Gastroesophageal sphincter (tissue), 4 donors: ENCODE data around the gene SGMS1. TPM values are rescaled to one million over a fixed set of nuclear protein-coding genes. Genes with fewer than 3 reads are reported as not detected.
"Not testable (repeated sequence)": the region's sequence is repeated elsewhere in the genome, so short reads cannot be mapped to it uniquely, and the experiment has no call there.

ENCODE experiments used
- ATAC-seq: fragments of 150-250 bp; one replicate; pipeline ENCODE4 v1.9.1; 2016; ENCODE audit warnings: mild to moderate bottlenecking, moderate library complexity
- H3K27ac ChIP-seq, 4 donors: fragments of 200-600 bp; sonication (generic) in 3 of 4; 1 replicate in 3 of 4; 2 replicates in 1 of 4; pipeline ENCODE4 v1.5.1; 2016 to 2019
- H3K27me3 ChIP-seq: fragments of 200-600 bp; sonication (generic); one replicate; pipeline ENCODE4 v1.5.1; 2019
- H3K36me3 ChIP-seq, 2 donors: fragments of 200-600 bp; sonication (generic); one replicate each; pipeline ENCODE4 v1.5.1; 2019; ENCODE audit warnings: control low read depth in 1 of 2
- H3K4me1 ChIP-seq, 3 donors: fragments of 200-600 bp; sonication (generic); 1 replicate in 2 of 3; 2 replicates in 1 of 3; pipeline ENCODE4 v1.5.1; 2016 to 2019; ENCODE audit warnings: control low read depth in 2 of 3
- H3K4me3 ChIP-seq, 2 donors: fragments of 200-600 bp; sonication (generic); one replicate each; pipeline ENCODE4 v1.5.1; 2019; ENCODE audit warnings: mild to moderate bottlenecking in 1 of 2, moderate library complexity in 1 of 2
- H3K9me3 ChIP-seq, 3 donors: fragments of 200-600 bp; sonication (generic); one replicate each; pipeline ENCODE4 v1.5.1; 2017 to 2019; ENCODE audit warnings: control low read depth in 2 of 3
- CTCF ChIP-seq, 4 experiments: fragments of 200-600 bp in 2 of 4; fragments of 450-650 bp in 2 of 4; sonication (generic) in 1 of 4; IDR thresholded peaks; one replicate each; pipeline ENCODE4 v1.5.1; 2017 to 2019; ENCODE audit warnings: antibody characterized with exemption in 4 of 4, mild to moderate bottlenecking in 2 of 4, moderate library complexity in 2 of 4
- EP300 ChIP-seq: sonication (generic); formaldehyde crosslinking; IDR thresholded peaks from one replicate; pipeline ENCODE4 v1.6.1; 2017; ENCODE audit warnings: antibody characterized with exemption, mild to moderate bottlenecking
- POLR2A ChIP-seq, 2 donors: fragments of 450-650 bp; IDR thresholded peaks; one replicate each; pipeline ENCODE4 v1.6.1; 2017; ENCODE audit warnings: antibody characterized with exemption in 2 of 2, mild to moderate bottlenecking in 2 of 2, moderate library complexity in 1 of 2
- POLR2AphosphoS5 ChIP-seq: sonication (generic); formaldehyde crosslinking; IDR thresholded peaks from one replicate; pipeline ENCODE4 v1.6.1; 2017; ENCODE audit warnings: antibody characterized with exemption
- WGBS, 2 donors: methylation state at CpG; one replicate each; pipeline ENCODE4 v1.1.5; 2018; ENCODE audit warnings: low coverage in 1 of 2; 5-methylcytosine and 5-hydroxymethylcytosine counted together
- total RNA-seq, 4 donors: library from RNA; depleted of rRNA; stranded (reverse); fragments of >200 nt; gene quantifications; one replicate each; pipeline ENCODE4 v1.1.0, GENCODE V29; 2016

SGMS1 gene
- total RNA-seq, 4 donors from 2014 or later = 57.7 to 116 (median 66.1) TPM

- no peak for ATAC-seq
- 73 to 100% methylated on average over 3 to 5 of the region's 7 CpGs for WGBS, 2 donors
- H3K4me1 ChIP-seq = peaks cover 0 to 5% (median 0%) of the 10 kb centered on the region in 3 donors
Measured at GRCh38 chr10:50648089-50648934, 24.6 kb upstream of the SGMS1 start.

GRCh38 chr10:50647350-50647749 lies 23.6 kb upstream of the SGMS1 start:
- H3K27ac ChIP-seq, H3K4me1 ChIP-seq, H3K9me3 ChIP-seq, ATAC-seq, H3K4me3 ChIP-seq, H3K36me3 ChIP-seq, H3K27me3 ChIP-seq: not testable (repeated sequence)
- WGBS, 2 donors = 80% methylated on average over 1 of the region's 1 CpG; no CpG with 5 or more reads in 1 of the 2 donors

More at GRCh38 chr10:50648089-50648934, 24.6 kb upstream of the SGMS1 start:
- no peak for TF ChIP-seq POLR2AphosphoS5
- TF ChIP-seq POLR2A (IDR thresholded peaks at IDR 0.05) = no peak
- no peak for TF ChIP-seq EP300
- no peak for TF ChIP-seq CTCF (IDR thresholded peaks at IDR 0.05)
- H3K27me3 ChIP-seq = no peaks in the 10 kb centered on the region
- no peaks in the 10 kb centered on the region for H3K9me3 ChIP-seq
- H3K4me3 ChIP-seq = no peak overlapping the region
- no peak overlapping the region for H3K27ac ChIP-seq
- H3K36me3 ChIP-seq = no peaks in the 10 kb centered on the region

DNA sequence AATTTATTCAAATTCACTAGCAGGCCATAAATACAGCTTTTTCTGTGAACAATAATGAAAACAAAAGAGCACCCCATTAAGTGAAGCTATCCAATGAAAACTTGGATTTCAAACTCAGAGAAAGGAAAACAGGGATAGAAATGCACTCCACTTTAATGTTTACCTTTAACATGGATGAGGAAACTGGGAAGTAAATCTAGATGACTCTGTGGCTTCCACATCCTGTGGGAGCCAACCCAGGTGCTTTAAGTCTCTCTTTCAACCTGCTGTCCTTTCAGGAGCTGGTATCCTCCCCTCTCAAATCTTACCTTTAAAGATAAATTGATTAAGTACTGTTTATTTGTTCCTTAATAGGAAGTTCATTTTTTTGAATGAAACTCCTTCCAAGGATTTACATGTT lies 21.5 kb upstream of the SGMS1 start:
- no peak for ATAC-seq
- no peaks in the 10 kb centered on the region for H3K9me3 ChIP-seq
- H3K4me3 ChIP-seq = no peak overlapping the region
- H3K27ac ChIP-seq = no peak overlapping the region
- no peak for TF ChIP-seq CTCF (IDR thresholded peaks at IDR 0.05)
- TF ChIP-seq EP300 = no peak
- TF ChIP-seq POLR2A (IDR thresholded peaks at IDR 0.05) = no peak
- no peak for TF ChIP-seq POLR2AphosphoS5
- no peaks in the 10 kb centered on the region for H3K4me1 ChIP-seq
- no peaks in the 10 kb centered on the region for H3K27me3 ChIP-seq
- H3K36me3 ChIP-seq = no peaks in the 10 kb centered on the region

GRCh38 chr10:50641626-50642025 lies 17.9 kb upstream of the SGMS1 start:
- Histone ChIP-seq H3K36me3 (no peaks in the 10 kb centered on the region), H3K4me1 (no peaks in the 10 kb centered on the region), H3K9me3 (no peaks in the 10 kb centered on the region), H3K4me3 (no peak overlapping the region), H3K27ac (no peak overlapping the region), H3K27me3 (no peaks in the 10 kb centered on the region)
- TF ChIP-seq POLR2A (IDR thresholded peaks at IDR 0.05) (no peak), POLR2AphosphoS5 (no peak), EP300 (no peak), CTCF (IDR thresholded peaks at IDR 0.05) (no peak)
- no peak for ATAC-seq
- WGBS, 2 donors = 50 to 59% methylated on average over 2 of the region's 2 CpGs

GRCh38 chr10:50640238-50640637 lies 16.5 kb upstream of the SGMS1 start:
- ATAC-seq = no peak
- H3K27ac ChIP-seq = no peak overlapping the region
- no peak overlapping the region for H3K4me3 ChIP-seq
- no peaks in the 10 kb centered on the region for H3K4me1 ChIP-seq
- no peaks in the 10 kb centered on the region for H3K36me3 ChIP-seq
- TF ChIP-seq POLR2A (IDR thresholded peaks at IDR 0.05) (no peak), CTCF (IDR thresholded peaks at IDR 0.05) (no peak), EP300 (no peak), POLR2AphosphoS5 (no peak)
- 71% methylated on average over 1 of the region's 1 CpG; no CpG with 5 or more reads in 1 of the 2 donors for WGBS, 2 donors
- no peaks in the 10 kb centered on the region for H3K9me3 ChIP-seq
- no peaks in the 10 kb centered on the region for H3K27me3 ChIP-seq
